ENCODE results near the gene PTH.

DNA sequence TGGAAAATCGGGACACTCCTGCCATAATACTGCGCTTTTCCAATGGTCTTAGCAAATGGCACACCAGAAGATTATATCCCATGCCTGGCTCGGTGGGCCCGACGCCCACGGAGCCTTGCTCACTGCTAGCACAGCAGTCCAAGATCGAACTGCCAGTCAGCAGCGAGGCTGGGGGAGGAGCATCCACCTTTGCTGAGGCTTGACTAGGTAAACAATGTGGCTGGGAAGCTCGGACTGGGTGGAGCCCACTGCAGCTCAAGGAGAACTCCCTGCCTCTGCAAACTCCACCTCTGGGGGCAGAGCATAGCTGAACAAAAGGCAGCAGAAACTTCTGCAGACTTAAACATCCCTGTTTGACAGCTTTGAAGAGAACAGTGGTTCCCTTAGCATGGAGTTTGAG, 15.6 kb downstream of the PTH start:
- TF ChIP-seq POLR2AphosphoS5 (IDR thresholded peaks at IDR 0.05; ENCODE audit: borderline replicate concordance, low read depth, low read length), result no peak
- no peak for TF ChIP-seq EZH2 (IDR thresholded peaks at IDR 0.05)
- TF ChIP-seq FOXP2 (optimal IDR thresholded peaks at IDR 0.05; ENCODE audit: control extremely low read depth, extremely low read length, insufficient read depth), result no peak

All from SK-N-MC (cell line).